ENCODE data around the gene MTA2.
"Not testable (repeated sequence)": the region's sequence is repeated elsewhere in the genome, so short reads cannot be mapped to it uniquely, and the experiment has no call there.

Gene MTA2

GRCh38 chr11:62592146-62592815, 9.4 kb downstream of the MTA2 start:
- no peak for DNase-seq (ENCODE audit: low read depth in 3 of 3)

DNA sequence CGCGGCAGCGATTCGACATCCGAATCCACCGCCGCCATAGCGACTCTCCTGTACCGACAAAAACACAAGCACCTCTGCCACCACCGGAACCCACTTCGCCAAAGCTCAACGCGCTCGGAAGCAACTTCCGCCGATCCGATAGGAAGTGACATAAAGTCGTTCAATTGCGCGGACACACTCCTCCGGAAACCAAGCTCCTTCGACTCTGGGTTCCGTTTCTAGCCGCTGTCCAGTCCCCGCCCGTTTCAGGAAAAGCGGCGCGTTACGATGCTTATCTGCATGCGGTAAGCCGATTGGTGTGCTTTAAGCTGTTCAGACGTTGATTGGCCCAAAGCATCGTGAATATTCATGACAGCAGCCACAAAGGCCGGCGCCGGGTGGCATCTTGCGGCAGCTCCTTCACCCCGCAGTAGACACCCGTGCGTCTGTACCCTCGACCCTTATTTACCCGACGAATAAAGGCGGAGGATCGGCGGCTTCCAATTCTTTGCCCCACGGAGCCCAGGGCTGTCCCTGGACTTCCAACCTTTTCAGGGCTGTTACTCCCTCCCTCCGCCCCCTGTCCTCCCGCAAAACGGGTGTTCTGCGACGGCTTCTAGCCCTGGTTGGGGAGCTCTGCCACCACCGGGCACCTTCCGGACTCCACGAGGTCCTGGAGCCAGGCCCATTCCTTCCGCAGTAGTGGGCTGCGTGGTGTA, 10.1 kb downstream of the MTA2 start, which contains the start of gene TUT1:
Gene TUT1 (minus strand): TSS at position 76 of the 698 bp plus-strand sequence. CDS start 38 bp downstream, at position 38.
- DNase-seq (ENCODE audit: low read depth in 3 of 3), result peak; percentile 89 to 95 (median 93)

- peak in 1 of 3 experiments; percentile 30 for DNase-seq (ENCODE audit: low read depth in 3 of 3)
Measured at GRCh38 chr11:62588966-62589637, 12.6 kb downstream of the MTA2 start.

GRCh38 chr11:62585356-62585755, 16.3 kb downstream of the MTA2 start:
- not testable (repeated sequence) for DNase-seq (ENCODE audit: low read depth in 3 of 3)

GRCh38 chr11:62581735-62582134, 19.9 kb downstream of the MTA2 start:
- not testable (repeated sequence) for DNase-seq (ENCODE audit: low read depth in 3 of 3)

DNA sequence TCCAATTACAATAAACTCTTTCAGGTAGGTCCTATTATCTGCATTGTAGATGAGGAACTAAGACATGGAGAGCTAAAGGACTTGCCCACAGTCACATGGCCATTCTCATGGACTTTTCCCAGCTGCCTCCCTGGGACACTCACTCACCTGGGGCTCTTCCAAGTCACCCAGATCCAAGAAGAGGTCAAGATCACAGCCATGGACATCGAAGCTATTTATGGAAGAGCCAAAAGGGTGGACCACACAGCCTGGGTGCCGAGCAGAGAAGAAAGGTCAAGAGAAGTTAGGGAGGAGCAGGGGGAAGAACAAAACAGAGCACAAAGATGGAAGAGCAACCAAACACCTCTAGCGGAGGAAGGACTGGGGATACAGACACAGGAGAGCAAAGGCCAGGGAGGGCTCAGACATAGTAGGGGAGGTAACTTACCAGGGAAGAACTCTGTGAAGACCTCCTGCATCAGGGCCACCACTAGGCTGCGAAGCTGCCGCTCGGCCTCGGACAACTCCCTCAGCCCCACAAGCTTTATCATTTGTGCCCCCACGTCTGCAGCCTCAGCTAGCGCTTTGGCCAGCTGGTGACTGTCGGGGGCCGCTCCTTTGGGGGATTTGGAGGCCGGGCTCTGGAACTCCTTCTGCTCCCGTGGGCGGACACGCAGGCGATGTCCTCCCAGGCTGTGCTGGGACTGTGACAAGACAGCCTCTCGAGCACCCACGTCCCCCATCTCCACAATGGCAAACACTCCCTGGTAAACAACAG, 20.5 kb downstream of the MTA2 start:
- no peak for DNase-seq (ENCODE audit: low read depth in 3 of 3)

DNA sequence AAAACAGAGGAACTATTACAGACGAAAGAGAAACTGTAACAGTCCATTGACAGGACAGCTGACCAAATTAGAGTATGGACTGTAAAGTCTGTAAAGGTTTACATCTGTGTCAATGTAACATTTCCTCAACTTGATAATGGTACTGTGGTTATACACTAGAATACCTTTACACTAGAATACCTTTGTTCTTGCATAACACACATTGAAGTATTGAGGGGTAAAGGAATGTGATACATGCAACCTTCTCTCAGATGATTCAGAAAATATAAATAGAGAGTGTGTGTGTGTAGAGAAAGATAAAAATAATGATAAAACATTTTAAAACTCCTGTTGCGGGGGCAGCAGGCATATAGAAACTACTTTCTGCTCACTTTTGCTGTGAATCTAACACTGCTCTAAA, 22.4 kb downstream of the MTA2 start:
- no peak for DNase-seq (ENCODE audit: low read depth in 3 of 3)

- DNase-seq (ENCODE audit: low read depth in 3 of 3), result no peak
Measured at GRCh38 chr11:62578541-62578940, 23.1 kb downstream of the MTA2 start.

- no peak for DNase-seq (ENCODE audit: low read depth in 3 of 3)
Measured at GRCh38 chr11:62577046-62577714, 24.5 kb downstream of the MTA2 start.

DNA sequence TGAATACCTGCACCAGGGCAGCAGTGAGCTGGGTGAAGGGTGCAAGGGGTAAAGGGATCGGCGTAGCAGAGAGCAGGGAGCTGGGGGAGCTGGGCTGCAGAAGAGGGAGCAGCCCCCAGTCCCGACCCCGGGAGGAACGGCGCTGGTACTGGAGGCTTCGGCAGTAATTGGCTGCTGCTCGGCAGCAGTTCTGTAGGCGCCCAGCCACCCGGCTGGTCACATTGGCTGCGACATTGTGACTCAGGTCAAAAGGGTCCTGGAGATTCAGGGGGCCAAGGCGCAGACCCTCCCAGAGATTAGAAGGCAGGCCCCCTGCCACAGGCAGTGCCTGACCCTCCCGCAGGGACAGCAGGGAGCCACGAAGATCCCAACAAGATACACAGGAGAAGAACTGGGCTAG, 25.8 kb downstream of the MTA2 start:
- no peak for DNase-seq (ENCODE audit: low read depth in 3 of 3)

DNA sequence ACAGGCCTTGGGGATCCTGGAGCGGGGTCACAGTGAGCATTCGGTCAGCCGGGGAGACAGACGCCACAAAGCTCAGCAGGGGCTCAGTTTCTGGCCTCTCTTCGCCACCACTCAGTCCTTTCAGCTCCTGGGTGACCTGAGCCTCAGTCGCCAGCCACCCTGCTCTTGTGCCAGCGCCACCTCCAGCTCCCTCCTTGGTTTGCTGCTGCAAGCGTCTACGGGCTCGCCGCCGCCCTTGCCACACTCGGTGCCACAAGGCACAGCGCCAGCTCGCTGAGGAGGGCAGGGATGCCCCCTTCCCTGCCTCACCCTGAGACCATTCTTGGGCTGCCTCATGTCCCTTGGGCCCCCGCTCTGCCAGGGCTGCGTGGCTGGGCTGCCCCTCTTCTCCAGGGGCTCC, 26.5 kb downstream of the MTA2 start:
- DNase-seq (ENCODE audit: low read depth in 3 of 3), result no peak

- no peak for DNase-seq (ENCODE audit: low read depth in 3 of 3)
Measured at GRCh38 chr11:62574363-62575071, 27.1 kb downstream of the MTA2 start.

DNA sequence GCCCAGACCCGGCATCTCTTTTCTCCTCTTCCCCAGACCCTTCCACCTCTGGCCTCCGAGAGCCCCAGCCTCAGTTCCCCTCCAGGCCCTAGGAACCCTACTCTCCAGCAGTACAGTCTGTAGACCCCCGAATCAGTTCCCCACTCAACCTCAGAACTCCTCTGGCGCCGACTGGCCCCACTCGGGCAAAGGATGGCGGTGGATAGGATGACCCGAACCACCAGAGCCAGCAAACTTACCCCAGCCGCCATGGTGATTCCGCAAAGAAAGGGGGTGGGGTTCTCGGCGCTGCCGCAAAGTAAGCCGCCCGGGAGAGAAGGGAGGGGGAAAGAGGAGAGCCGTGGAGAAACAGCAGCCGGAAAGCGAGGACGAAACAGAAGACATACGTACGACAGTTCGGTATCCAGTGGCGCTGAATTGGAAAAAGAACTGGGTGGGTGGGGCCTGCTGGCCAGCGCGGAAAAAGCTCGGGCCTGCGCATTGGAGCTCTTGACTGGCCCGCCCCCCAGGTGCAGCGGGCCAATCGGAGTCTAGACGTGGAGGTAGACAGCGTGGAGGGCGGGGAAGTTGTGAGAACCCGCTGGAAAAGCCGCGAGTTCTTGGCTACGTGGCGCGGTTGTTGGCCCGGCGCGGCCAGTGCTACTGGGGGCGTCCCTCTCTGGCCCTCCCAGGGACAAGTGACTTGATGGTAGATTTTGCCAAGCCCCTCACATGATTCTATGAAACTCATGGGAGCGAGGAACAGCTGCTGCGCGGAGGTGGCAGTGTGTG, 27.9 kb downstream of the MTA2 start, which contains the start of gene EEF1G:
Gene EEF1G (minus strand): TSS at position 300 of the 771 bp plus-strand sequence. CDS start 49 bp downstream, at position 251.
- DNase-seq (ENCODE audit: low read depth in 3 of 3), result peak; percentile 95 to 98 (median 95)

- DNase-seq (ENCODE audit: low read depth in 3 of 3), result no peak
Measured at GRCh38 chr11:62573006-62573591, 28.6 kb downstream of the MTA2 start.

DNA sequence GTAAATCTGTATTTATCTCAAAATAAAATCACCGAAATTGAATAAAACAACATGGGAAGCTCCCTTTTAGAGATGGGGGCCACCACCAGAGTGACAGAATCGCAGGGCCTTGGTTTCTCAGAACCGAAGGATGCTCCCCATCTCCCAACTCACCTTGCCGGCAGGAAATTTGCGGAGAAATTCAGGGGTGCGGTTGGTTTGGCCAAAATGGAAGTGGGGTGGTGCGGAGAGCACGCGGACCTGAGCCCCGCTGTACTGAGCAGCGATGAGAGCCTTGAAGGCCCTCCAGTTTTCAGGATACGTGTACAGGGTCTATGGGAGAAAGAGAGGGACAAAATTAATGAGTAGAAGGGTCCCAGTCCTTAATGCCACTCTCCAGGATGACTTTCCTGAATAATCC, 29.2 kb downstream of the MTA2 start:
- no peak for DNase-seq (ENCODE audit: low read depth in 3 of 3)

DNA sequence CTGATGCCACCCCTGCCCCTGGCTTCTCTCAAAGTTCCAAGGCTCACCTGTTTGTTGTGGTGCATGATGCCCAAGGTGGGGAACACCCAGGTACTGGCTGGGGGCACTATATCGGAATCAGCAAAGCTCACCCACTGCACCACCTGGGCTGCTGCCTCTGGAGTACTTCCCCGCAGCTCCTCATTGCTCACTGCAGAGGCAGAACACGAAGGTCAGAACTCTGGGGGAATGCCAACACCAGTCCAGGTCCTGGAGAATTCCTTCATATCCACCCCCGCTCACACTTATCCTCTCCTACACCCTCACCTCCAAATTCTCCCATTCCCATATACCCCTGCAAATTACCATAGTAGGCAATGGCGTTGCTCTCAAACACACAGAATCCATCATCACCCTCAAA, 30.2 kb downstream of the MTA2 start:
- DNase-seq (ENCODE audit: low read depth in 3 of 3), result not testable (repeated sequence)

GRCh38 chr11:62570903-62571302, 30.8 kb downstream of the MTA2 start:
- not testable (repeated sequence) for DNase-seq (ENCODE audit: low read depth in 3 of 3)

- no peak for DNase-seq (ENCODE audit: low read depth in 3 of 3)
Measured at GRCh38 chr11:62569611-62570010, 32.1 kb downstream of the MTA2 start.

- DNase-seq (ENCODE audit: low read depth in 3 of 3), result no peak
Measured at GRCh38 chr11:62567018-62567633, 34.5 kb downstream of the MTA2 start.

All from stimulated activated CD4-positive, alpha-beta T cell treated with anti-CD3 and anti-CD28 coated beads, TNF-alpha, amount 100 ng/mL, for 24 hours (primary cell).